ENCODE measurements around the gene C1QBP. TPM values are rescaled to one million over a fixed set of nuclear protein-coding genes. Genes with fewer than 3 reads are reported as not detected.
A peak's percentile ranks its signal among the peaks of the same experiment; 100 is the strongest.

The C1QBP gene
- total RNA-seq, 2 experiments from 2014 or later: 435 to 460 TPM

DNA sequence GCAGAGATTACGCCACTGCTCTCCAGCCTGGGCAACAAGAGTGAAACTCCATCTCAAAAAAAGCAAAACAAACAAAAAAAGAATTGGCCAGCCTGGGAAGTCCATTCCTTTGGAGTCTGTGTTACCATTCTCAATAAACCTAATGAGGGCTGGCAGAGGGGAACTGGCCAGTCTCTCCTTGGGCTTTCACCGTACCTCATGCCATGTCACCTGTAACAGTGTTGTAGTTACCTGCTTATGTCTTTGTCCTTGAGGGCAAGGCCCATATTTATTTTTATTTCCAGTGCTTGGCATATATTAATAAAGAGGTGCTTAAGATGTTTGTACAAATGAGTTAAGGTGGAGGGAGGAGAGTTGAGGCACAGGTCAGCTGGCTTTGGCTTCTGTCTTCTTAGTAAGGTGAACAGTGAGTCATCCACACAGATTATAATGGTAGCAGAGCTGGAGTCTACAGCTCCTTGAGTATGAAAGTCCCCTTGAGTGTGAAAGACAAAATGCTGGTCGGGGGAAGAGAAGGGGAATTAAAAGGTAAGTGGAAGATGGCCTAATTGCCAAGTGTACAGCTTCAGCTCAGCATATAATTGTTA lies 8.4 kb downstream of the C1QBP start:
- CTCF ChIA-PET: interaction anchor here (3.2 kb wide), 1 partner anchor 9 kb away, joined by 11 read pairs; the partner anchor contains the start of gene C1QBP

GRCh38 chr17:5429191-5429887 lies 9.6 kb downstream of the C1QBP start:
- Mint-ChIP-seq H3K36me3 (ENCODE audit: low read depth) (peaks cover 39% of the 10 kb centered on the region), H3K4me3 (no peak overlapping the region), H3K27ac (peak overlapping the region; percentile 59), H3K27me3 (ENCODE audit: low read depth) (no peaks in the 10 kb centered on the region), H3K4me1 (ENCODE audit: low read depth) (peaks cover 10% of the 10 kb centered on the region), H3K9me3 (no peaks in the 10 kb centered on the region)
- DNase-seq: no peak
- CTCF ChIA-PET: interaction anchor here (3.2 kb wide), 1 partner anchor 10 kb away, joined by 11 read pairs; the partner anchor contains the start of gene C1QBP
- intact Hi-C loops (cut with micrococcal nuclease): no loop called here

More for the DNA sequence above, 8.4 kb downstream of the C1QBP start:
- Mint-ChIP-seq H3K9me3 (no peaks in the 10 kb centered on the region), H3K4me3 (no peak overlapping the region), H3K27me3 (ENCODE audit: low read depth) (no peaks in the 10 kb centered on the region), H3K4me1 (ENCODE audit: low read depth) (peaks cover 16% of the 10 kb centered on the region), H3K27ac (peak overlapping the region; percentile 77), H3K36me3 (ENCODE audit: low read depth) (peaks cover 45% of the 10 kb centered on the region)
- intact Hi-C loops (cut with micrococcal nuclease): no loop called here
- no peak for DNase-seq

- peaks cover 27% of the 10 kb centered on the region for H3K4me1 Mint-ChIP-seq (ENCODE audit: low read depth)
- H3K36me3 Mint-ChIP-seq (ENCODE audit: low read depth): peaks cover 37% of the 10 kb centered on the region
- H3K27ac Mint-ChIP-seq: no peak overlapping the region
Observed at GRCh38 chr17:5425826-5426225, 13.1 kb downstream of the C1QBP start.

DNA sequence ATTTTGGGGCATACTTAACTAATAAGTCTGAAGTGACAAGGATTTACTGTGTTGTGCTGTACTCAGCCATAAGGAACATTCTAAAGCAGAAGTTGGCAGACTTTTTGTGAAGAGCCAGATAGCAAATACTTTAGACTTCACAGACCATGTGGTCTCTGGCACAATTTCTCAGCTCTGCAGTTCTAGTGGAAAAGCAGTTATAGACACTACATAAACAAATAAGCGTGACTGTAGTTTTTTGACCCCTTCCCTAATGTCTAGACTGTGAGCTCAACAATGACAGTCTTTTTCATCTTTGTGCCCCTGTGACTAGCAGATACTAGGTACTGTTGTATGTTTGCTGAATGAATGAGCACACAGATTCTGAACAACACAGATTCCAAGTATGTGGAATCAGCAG lies 14.0 kb downstream of the C1QBP start:
- Mint-ChIP-seq H3K9me3 (no peaks in the 10 kb centered on the region), H3K27me3 (ENCODE audit: low read depth) (no peaks in the 10 kb centered on the region), H3K4me3 (no peak overlapping the region), H3K27ac (peak overlapping the region; percentile 9), H3K4me1 (ENCODE audit: low read depth) (peaks cover 29% of the 10 kb centered on the region), H3K36me3 (ENCODE audit: low read depth) (peaks cover 33% of the 10 kb centered on the region)
- no peak for DNase-seq
- CTCF ChIA-PET: no interaction called here
- intact Hi-C loops (cut with micrococcal nuclease): no loop called here

More at GRCh38 chr17:5425826-5426225, 13.1 kb downstream of the C1QBP start:
- Mint-ChIP-seq H3K27me3 (ENCODE audit: low read depth) (no peaks in the 10 kb centered on the region), H3K9me3 (no peaks in the 10 kb centered on the region), H3K4me3 (no peak overlapping the region)
- intact Hi-C loops (cut with micrococcal nuclease): no loop called here
- no peak for DNase-seq
- CTCF ChIA-PET: no interaction called here

DNA sequence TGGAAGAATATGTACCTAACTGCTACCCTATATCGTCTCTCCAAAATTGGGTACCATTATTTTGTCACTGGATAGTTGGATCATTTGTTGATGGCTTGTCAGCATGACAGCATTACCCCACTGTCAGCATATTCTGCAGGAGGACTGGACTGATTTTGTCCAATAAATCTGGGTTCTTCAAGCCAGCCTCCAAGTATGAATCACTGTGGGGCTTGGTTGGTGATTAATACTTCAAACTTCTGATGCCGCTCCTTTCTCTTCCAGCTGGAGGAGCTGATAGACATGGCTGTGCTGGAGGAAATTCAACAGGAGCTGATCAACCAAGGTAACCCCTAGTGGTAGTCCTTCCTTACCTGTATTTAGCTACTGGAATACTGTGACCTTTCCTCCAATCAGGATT lies 16.4 kb downstream of the C1QBP start:
- H3K4me1 Mint-ChIP-seq (ENCODE audit: low read depth): peaks cover 34% of the 10 kb centered on the region
- H3K27me3 Mint-ChIP-seq (ENCODE audit: low read depth): no peaks in the 10 kb centered on the region
- H3K4me3 Mint-ChIP-seq: no peak overlapping the region
- intact Hi-C loops (cut with micrococcal nuclease): no loop called here
- no peaks in the 10 kb centered on the region for H3K9me3 Mint-ChIP-seq
- peaks cover 37% of the 10 kb centered on the region for H3K36me3 Mint-ChIP-seq (ENCODE audit: low read depth)
- no peak for DNase-seq
- H3K27ac Mint-ChIP-seq: no peak overlapping the region
- CTCF ChIA-PET: interaction anchor here (0.5 to 1.0 kb wide), 3 partner anchors 16 to 186 kb away, joined by 5 to 10 read pairs (median 7); partner anchors contain the start of gene C1QBP

GRCh38 chr17:5419959-5420653 lies 18.8 kb downstream of the C1QBP start, which contains the start of gene RPAIN:
Gene RPAIN, plus strand, starts transcription at chr17:5420182. Its CDS starts 29 bp downstream, at chr17:5420211.
- Mint-ChIP-seq H3K9me3 (no peaks in the 10 kb centered on the region), H3K27me3 (ENCODE audit: low read depth) (no peaks in the 10 kb centered on the region), H3K4me1 (ENCODE audit: low read depth) (peaks cover 48% of the 10 kb centered on the region), H3K36me3 (ENCODE audit: low read depth) (peaks cover 34% of the 10 kb centered on the region), H3K4me3 (peak within 1 kb of the TSS; percentile 100), H3K27ac (peak within 1 kb of the TSS; percentile 100)
- DNase-seq: peak; percentile 94
- CTCF ChIA-PET: interaction anchor here (1.0 to 1.7 kb wide), 2 partner anchors 19 to 22 kb away, joined by 3 to 5 read pairs; partner anchors contain the start of gene C1QBP
- intact Hi-C loops (cut with micrococcal nuclease): loop anchor here (1.0 to 5.0 kb wide), 7 partner anchors 19 to 471 kb away; partner anchors contain the start of genes C1QBP, DERL2, MIS12 and NLRP1

DNA sequence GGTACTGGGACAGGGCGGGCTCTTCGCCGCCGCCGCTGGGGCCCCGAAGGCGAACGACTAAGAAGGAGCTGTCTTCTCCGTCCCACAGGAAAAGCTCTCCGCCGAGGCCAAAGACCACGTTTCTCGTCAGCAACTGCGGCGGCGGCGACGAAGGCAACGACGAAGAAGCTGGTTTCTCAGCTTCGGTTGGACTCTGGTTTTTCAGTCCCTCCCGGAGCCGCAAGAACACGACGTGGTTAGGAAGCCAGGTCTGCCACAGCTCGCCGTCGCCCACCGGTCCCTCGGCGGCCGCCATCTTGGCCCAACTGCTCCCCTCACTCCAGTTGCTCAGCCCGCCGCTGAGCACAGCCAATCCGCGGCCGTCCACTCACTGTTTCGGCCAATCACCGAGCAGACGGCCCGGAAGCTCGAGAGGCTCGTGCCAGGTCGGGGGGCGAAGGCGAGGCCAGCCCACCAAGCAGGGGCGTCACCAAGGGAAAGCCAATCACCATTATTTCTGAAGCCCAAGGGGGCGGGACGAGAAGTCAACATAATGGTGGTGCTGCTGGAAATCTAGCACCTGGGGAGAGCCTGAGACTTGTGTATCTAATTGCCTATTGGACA lies 19.5 kb downstream of the C1QBP start, which contains the start of gene NUP88:
TSS of gene NUP88 (minus strand) at position 307 of the 603 bp plus-strand sequence. CDS start at position 295, 12 bp downstream.
- H3K4me1 Mint-ChIP-seq (ENCODE audit: low read depth): peaks cover 50% of the 10 kb centered on the region
- no peaks in the 10 kb centered on the region for H3K27me3 Mint-ChIP-seq (ENCODE audit: low read depth)
- CTCF ChIA-PET: interaction anchor here (1.0 to 1.7 kb wide), 3 partner anchors 20 to 109 kb away, joined by 3 to 5 read pairs (median 3); partner anchors contain the start of gene C1QBP
- intact Hi-C loops (cut with micrococcal nuclease): loop anchor here (1.0 to 5.0 kb wide), 7 partner anchors 20 to 471 kb away; partner anchors contain the start of genes C1QBP, DERL2, MIS12 and NLRP1
- DNase-seq: peak; percentile 97
- peaks cover 36% of the 10 kb centered on the region for H3K36me3 Mint-ChIP-seq (ENCODE audit: low read depth)
- peak within 1 kb of the TSS; percentile 100 for H3K4me3 Mint-ChIP-seq
- H3K9me3 Mint-ChIP-seq: no peaks in the 10 kb centered on the region
- peak within 1 kb of the TSS; percentile 100 for H3K27ac Mint-ChIP-seq

DNA sequence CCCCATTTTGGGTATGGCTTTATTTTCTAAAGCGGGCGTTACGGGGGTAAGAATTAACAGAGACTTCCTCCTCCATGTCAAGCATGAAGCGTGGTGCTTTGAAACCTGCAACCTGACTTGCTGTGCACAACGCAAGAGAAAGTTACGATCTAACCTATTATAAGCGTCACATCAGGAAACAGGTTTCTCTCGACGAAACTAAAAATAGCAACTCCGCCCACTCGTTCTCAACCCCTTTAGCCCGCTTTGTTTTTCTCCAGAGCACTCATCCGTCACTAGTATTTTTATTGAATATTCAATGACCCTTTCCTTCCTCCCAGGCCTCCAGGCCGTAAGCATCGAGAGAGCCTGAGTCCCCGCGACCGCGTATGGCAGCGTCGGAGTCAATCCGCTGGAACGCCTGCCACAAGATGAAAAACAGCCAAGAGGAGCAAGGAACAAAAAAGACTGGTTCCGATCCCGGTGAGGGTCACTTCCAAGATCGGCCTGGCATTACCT lies 20.0 kb downstream of the C1QBP start:
- H3K36me3 Mint-ChIP-seq (ENCODE audit: low read depth): peaks cover 38% of the 10 kb centered on the region
- H3K27me3 Mint-ChIP-seq (ENCODE audit: low read depth): no peaks in the 10 kb centered on the region
- H3K27ac Mint-ChIP-seq: peak overlapping the region; percentile 100
- peak; percentile 87 for DNase-seq
- H3K9me3 Mint-ChIP-seq: no peaks in the 10 kb centered on the region
- intact Hi-C loops (cut with micrococcal nuclease): loop anchor here (1.0 to 5.0 kb wide), 7 partner anchors 20 to 470 kb away; partner anchors contain the start of genes C1QBP, DERL2, MIS12 and NLRP1
- CTCF ChIA-PET: interaction anchor here (1.0 to 1.7 kb wide), 3 partner anchors 20 to 109 kb away, joined by 3 to 5 read pairs (median 3); partner anchors contain the start of gene C1QBP
- peaks cover 54% of the 10 kb centered on the region for H3K4me1 Mint-ChIP-seq (ENCODE audit: low read depth)
- peak overlapping the region; percentile 100 for H3K4me3 Mint-ChIP-seq

DNA sequence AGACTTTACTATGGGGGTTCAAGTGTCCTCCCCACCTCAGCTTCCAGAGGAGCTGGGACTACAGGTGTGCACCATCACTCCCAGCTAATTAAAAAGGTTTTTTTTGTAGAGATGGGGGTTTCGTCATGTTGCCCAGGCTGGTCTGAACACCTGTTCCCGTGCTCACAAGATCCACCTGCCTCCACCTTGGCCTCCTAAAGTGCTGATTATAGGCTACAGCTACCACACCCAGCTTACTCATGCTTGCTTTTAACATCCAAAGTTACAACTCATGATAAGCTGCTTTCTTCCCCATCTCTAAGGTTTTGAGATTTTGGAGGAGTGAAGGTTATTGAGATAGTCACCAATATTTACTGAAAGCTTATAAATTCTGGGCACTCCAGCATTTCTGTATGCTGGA lies 22.1 kb downstream of the C1QBP start:
- H3K27me3 Mint-ChIP-seq (ENCODE audit: low read depth): no peaks in the 10 kb centered on the region
- peaks cover 62% of the 10 kb centered on the region for H3K4me1 Mint-ChIP-seq (ENCODE audit: low read depth)
- no peaks in the 10 kb centered on the region for H3K9me3 Mint-ChIP-seq
- peak overlapping the region; percentile 81 for H3K27ac Mint-ChIP-seq
- intact Hi-C loops (cut with micrococcal nuclease): loop anchor here (5.0 kb wide), 1 partner anchor 225 kb away; the partner anchor contains the start of gene ZNF594
- H3K36me3 Mint-ChIP-seq (ENCODE audit: low read depth): peaks cover 52% of the 10 kb centered on the region
- DNase-seq: no peak
- CTCF ChIA-PET: interaction anchor here (1.3 kb wide), 1 partner anchor 22 kb away, joined by 7 read pairs; the partner anchor contains the start of gene C1QBP
- peak overlapping the region; percentile 62 for H3K4me3 Mint-ChIP-seq

- Mint-ChIP-seq H3K27me3 (ENCODE audit: low read depth) (no peaks in the 10 kb centered on the region), H3K36me3 (ENCODE audit: low read depth) (peaks cover 56% of the 10 kb centered on the region), H3K4me1 (ENCODE audit: low read depth) (peaks cover 61% of the 10 kb centered on the region), H3K27ac (peak overlapping the region; percentile 82), H3K4me3 (no peak overlapping the region), H3K9me3 (no peaks in the 10 kb centered on the region)
- CTCF ChIA-PET: interaction anchor here (0.7 to 2.6 kb wide), 3 partner anchors 26 to 29 kb away, joined by 4 to 12 read pairs (median 4); partner anchors contain the start of gene C1QBP
- intact Hi-C loops (cut with micrococcal nuclease): no loop called here
- DNase-seq: no peak
Observed at GRCh38 chr17:5413682-5414081, 25.3 kb downstream of the C1QBP start.

GRCh38 chr17:5410594-5411272 lies 28.2 kb downstream of the C1QBP start:
- Mint-ChIP-seq H3K36me3 (ENCODE audit: low read depth) (peaks cover 42% of the 10 kb centered on the region), H3K27me3 (ENCODE audit: low read depth) (no peaks in the 10 kb centered on the region), H3K27ac (peak overlapping the region; percentile 2), H3K4me1 (ENCODE audit: low read depth) (peaks cover 43% of the 10 kb centered on the region), H3K4me3 (no peak overlapping the region), H3K9me3 (no peaks in the 10 kb centered on the region)
- no peak for DNase-seq
- CTCF ChIA-PET: no interaction called here
- intact Hi-C loops (cut with micrococcal nuclease): no loop called here

All from activated naive CD4-positive, alpha-beta T cell treated with anti-CD3 and anti-CD28 coated beads for 36 hours (primary cell).